GM19328 (cell line): Measurements from ENCODE around the gene GOLGA6L2.
"Not testable (repeated sequence)": the region's sequence is repeated elsewhere in the genome, so short reads cannot be mapped to it uniquely, and the experiment has no call there.

ENCODE experiments used
- ATAC-seq: cut with Tn5 transposase; IDR thresholded peaks from one replicate; pipeline ENCODE4 v1.9.1; 2021; ENCODE audit warnings: mild to moderate bottlenecking, moderate library complexity; ENCODE audit not compliant: unreplicated experiment

Gene GOLGA6L2

GRCh38 chr15:23434699-23435098 is 12.3 kb downstream of the GOLGA6L2 start:
- not testable (repeated sequence) for ATAC-seq

GRCh38 chr15:23425327-23425726 is 21.7 kb downstream of the GOLGA6L2 start:
- ATAC-seq = not testable (repeated sequence)

- ATAC-seq = no peak
Observed at GRCh38 chr15:23424111-23424904, 22.7 kb downstream of the GOLGA6L2 start.

GRCh38 chr15:23422946-23423708 is 23.9 kb downstream of the GOLGA6L2 start:
- ATAC-seq = no peak

- no peak for ATAC-seq
Observed at GRCh38 chr15:23422099-23422945, 24.7 kb downstream of the GOLGA6L2 start.

GRCh38 chr15:23420806-23421575 is 26.1 kb downstream of the GOLGA6L2 start:
- no peak for ATAC-seq

GRCh38 chr15:23416349-23417276 is 30.4 kb downstream of the GOLGA6L2 start:
- no peak for ATAC-seq

- not testable (repeated sequence) for ATAC-seq
Observed at GRCh38 chr15:23415866-23416265, 31.2 kb downstream of the GOLGA6L2 start.

- no peak for ATAC-seq
Observed at GRCh38 chr15:23415321-23415865, 31.6 kb downstream of the GOLGA6L2 start.

- ATAC-seq = not testable (repeated sequence)
Observed at GRCh38 chr15:23412881-23413600, 34.0 kb downstream of the GOLGA6L2 start.

GRCh38 chr15:23411841-23412240 is 35.2 kb downstream of the GOLGA6L2 start:
- no peak for ATAC-seq

- no peak for ATAC-seq
Observed at GRCh38 chr15:23403550-23403949, 43.5 kb downstream of the GOLGA6L2 start.

GRCh38 chr15:23402544-23402943 is 44.5 kb downstream of the GOLGA6L2 start:
- no peak for ATAC-seq

GRCh38 chr15:23402140-23402539 is 44.9 kb downstream of the GOLGA6L2 start:
- ATAC-seq = no peak

- no peak for ATAC-seq
Observed at GRCh38 chr15:23401627-23402026, 45.4 kb downstream of the GOLGA6L2 start.

- not testable (repeated sequence) for ATAC-seq
Observed at GRCh38 chr15:23399207-23399606, 47.8 kb downstream of the GOLGA6L2 start.

GRCh38 chr15:23398357-23398756 is 48.7 kb downstream of the GOLGA6L2 start:
- ATAC-seq = not testable (repeated sequence)

- ATAC-seq = no peak
Observed at GRCh38 chr15:23397779-23398178, 49.3 kb downstream of the GOLGA6L2 start.
